GM19025 (cell line): ENCODE measurements around the gene SERTAD3.
"Not testable (repeated sequence)": the region's sequence is repeated elsewhere in the genome, so short reads cannot be mapped to it uniquely, and the experiment has no call there.

ENCODE experiments used
- ATAC-seq: cut with Tn5 transposase; IDR thresholded peaks from one replicate; pipeline ENCODE4 v1.9.1; 2021; ENCODE audit warnings: mild to moderate bottlenecking, low read depth, moderate library complexity; ENCODE audit not compliant: unreplicated experiment

The SERTAD3 gene

DNA sequence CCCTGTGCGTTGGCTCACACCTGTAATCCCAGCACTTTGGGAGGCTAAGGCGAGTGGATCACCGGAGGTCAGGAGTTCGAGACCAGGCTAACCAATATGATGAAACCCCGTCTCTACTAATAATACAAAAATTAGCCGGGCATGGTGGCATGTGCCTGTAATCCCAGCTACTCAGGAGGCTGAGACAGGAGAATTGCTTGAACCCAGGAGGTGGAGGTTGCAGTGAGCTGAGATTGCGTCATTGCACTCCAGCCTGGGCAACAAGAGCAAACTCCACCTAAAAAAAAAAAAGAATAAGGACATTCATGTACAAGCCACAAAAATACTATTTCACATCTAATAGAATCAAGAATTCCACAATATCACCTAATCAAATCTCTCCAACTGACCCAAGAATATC is 15.9 kb downstream of the SERTAD3 start:
- not testable (repeated sequence) for ATAC-seq

DNA sequence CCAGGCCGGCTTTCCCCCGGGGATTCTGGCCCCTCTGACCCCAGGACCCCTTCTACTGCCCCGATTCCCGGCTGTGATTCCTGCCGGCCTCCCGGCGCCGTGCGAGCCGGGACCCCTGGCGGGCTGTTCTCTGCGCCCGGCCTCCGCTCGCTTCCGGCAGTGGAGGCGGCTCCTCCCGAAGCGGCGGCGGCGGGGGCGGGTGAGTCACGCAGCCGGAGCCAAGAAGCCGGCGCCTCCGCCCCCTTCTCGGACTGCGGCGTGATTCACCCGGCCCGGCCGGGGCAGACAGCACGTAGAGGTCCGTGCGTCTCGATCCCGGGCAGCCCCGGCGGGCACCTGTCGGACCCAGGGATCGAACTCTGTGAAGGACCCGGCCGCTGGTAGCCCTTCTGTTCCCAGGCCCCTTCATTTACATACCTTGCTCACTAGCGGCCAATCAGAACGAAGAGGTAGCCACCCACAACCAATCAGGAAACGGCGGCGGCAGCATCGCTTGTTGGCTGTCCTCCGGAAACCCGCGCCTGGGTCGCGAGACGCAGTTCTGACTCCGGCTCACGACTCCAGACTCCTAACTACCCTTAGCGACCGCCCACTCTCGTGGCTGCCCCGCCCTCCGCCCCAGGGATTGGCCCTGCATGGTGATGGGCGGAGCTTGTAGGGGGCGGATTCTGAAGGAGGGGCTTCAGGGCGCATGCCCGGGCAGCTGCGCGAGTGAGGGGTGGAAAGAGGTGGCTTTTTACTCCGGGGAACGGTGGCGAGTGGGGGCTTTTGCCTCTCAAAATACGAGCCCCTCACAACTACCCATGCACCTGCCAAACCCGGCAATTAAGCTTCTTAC is 18.5 kb downstream of the SERTAD3 start, which contains the start of gene SERTAD1:
Gene SERTAD1, minus strand, starts transcription at position 543 of the 838 bp plus-strand sequence. CDS start 2,446 bp downstream, outside the sequence.
- peak; percentile 79 for ATAC-seq

DNA sequence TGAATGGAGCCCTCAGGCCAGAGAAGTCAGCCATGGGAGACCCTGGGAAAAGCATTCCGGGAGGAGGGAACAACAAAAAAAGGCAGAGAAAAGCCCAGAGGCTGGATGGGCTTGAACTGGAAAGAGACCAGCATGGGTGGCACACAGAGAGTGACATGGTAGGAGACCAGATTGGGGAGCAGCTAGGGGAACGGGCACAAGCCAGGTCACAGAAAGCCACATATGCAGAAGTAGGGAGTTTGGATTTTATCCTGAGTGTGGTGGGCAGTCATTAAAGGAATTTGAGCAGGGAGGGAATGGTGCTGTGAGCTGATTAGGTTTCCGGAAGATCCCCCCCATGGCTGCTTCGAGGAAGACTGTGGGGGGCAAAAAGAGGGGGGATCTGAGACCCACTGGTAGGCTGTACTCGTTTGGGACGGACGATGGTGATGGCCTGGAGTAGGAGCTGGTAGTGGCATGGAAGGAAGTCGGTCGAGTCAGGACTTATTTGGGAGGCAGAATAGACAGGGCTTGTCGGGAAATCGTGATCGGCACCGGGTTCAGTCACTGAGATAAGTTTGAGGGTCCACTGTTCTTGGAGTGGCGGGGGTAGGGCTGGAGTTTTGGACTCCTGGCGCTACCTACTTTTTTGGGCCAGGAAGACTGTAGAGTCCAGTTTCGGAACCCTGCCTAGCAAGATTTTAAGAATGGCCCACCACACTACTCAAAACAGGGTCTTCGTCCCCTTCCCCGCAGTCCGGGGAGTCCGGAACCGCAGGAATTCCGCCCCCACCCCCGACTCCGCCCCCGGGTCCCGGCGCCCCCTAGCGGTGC is 19.3 kb downstream of the SERTAD3 start:
- no peak for ATAC-seq

DNA sequence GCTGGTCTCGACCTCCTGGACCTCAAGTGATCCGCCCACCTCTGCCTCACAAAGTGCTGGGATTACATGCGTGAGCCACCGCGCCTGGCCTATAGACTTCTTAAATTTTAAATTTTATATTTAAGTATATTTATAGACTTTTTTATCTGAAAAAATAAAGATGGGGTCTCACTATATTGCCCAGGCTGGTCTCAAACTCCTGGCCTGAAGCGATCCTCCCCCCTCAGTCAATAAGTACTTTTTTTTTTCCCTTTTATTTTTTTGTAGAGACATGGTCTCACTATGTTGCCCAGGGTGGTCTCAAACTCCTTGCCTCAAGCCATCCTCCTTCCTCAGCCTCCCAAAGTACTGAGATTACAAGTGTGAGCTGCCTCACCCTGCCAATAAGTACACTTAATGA is 20.2 kb downstream of the SERTAD3 start:
- no peak for ATAC-seq

DNA sequence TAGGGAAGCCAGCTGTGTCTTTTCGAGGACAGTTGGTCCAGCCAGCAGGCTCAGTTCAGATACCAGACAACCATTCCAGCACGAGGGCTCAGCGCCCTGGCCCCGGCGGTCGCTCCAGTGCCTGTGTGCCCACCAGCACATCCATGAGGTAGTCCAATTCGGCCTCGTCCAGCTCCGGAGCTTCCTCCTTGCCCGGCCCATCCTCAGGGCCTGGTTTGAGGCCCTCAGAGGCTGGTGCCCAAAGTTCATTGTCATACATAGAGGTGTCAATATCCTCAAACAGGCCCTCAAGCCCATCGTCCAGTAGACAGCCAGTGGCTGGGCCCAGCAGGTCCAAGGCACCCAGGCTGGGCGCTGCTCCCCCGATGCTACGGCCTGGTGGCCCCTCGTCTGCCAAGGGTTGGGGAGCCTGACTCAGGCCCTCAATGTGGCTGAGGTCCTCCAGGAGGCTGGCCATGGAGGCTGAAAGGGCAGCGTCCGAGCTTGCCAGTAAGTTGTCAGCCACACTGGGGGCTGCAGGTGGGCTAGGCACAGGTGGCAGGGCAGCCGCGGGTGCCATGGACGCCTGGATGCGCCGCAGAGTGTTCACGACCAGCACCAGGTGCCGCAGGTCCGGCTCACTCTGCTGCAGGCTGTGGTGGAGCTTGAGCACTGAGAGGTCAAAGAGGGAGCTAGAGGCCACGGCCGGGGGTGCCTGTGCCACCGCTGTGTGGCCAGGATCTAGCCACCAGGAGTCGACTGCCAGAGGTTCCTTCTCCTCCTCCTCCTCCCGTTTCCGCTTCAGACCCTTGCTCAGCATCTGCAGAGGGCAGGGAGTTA is 21.2 kb downstream of the SERTAD3 start:
- ATAC-seq: no peak

DNA sequence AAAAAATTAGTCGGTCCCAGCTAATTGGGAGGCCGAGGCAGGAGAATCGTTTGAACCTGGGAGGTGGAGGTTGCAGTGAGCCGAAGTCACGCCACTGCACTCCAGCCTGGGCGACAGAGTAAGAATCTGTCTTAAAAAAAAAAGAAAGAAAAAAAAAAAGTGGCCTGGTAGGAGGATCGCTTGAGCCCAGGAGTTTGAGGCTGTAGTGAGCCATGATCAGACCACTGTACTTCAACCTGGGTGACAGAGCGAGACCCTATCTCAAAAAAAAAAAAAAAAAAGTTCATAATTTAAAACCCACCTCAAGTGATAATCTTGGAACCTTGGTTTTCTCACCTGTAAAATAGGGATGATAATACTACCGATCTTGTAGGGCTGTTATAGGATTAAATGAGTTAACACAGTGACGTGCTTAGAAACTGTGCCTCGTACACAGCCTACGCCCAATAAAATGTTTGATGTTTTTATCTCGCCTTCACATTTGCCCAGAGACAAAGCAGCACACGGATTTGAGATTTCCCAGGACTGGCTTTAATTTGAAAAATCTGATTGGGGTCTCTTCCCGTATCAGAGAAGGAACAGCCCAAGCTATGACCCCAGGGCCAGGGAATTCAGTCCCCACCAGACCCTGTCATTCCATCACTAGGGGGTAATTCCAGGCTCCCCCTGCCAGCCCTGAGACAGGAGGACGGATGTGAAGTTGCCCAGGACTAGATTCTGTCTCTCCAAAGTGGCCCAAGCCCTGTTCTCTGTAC is 22.0 kb downstream of the SERTAD3 start:
- no peak for ATAC-seq

DNA sequence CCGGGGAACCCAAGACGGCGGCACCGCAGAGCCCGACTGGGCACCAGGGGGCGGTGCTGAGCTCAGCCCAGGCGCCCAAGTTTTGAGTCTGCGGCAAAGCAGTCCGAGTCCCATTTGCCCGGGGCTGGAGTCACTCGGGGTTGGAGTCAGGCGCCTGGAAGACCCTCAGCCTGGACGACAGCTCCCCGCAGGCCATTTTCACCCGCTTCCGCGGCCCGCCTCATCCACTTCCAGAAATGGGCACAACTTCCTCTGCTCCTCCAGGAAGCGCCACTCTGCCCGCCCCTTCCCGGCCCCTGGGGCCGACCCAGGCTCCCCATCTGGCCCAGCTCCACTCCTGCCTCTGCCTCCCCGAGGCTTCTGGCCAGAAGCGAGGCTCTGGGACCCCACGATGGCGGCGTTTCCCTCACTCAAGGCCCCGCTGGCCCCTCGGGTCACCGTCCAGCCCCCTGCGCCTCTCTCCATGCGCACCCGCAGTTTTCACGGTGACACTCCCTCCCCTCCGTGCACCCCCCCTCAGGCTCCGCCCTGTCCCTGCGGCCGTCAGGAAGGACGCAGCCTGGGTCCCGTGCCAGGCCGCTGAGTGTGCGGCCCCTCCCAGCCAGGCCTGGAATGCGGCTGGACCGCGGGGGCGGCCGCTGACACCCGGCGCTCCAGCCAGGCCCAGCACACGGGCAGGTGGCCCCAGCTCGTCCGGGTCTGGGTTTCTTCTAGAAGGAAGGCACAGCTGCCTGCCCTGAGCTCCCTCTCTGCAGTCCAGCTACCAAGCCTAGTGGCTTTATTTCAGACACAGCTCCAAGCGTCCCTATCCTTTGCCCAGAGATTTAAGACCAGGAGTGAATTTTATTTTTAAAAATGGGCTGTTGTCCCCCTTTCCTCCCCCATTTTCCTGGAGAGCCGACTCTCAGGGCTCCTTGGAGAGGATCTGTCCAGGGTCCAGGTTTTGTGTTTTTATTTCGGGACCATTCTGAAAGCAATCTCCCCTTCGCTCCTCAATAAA is 23.1 kb downstream of the SERTAD3 start:
- ATAC-seq: peak; percentile 37

DNA sequence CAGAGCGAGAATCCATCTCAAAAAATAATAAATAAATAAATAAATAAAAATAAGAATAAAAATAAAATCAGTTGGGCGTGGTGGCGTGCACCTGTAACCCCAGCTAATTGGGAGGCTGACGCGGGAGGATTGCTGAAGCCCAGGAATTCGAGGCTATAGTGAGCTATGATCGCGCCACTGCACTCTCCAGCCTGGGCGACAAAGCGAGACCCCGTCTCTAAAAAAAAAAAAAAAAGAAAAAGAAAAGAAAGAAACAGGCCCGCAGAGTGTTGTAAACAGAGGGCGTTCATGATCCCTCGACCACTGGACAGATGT is 23.7 kb downstream of the SERTAD3 start:
- no peak for ATAC-seq

DNA sequence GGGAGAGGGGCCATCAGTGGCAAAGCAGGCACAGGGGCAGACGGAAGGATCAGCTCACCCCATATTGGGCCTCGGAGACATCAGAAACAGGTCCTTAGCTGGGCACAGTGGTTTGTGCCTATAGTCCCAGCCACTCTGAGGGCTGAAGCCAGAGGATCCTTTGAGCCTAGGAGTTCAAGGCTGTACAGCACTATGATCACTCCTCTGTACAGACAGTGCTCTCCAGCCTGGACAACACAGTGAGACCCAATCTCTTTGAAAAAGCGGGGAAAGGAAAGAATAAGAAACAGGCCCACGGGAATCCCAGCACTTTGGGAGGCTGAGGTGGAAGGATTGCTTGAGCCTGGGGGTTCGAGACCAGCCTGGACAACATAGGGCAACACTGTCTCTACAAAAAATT is 24.4 kb downstream of the SERTAD3 start:
- no peak for ATAC-seq

DNA sequence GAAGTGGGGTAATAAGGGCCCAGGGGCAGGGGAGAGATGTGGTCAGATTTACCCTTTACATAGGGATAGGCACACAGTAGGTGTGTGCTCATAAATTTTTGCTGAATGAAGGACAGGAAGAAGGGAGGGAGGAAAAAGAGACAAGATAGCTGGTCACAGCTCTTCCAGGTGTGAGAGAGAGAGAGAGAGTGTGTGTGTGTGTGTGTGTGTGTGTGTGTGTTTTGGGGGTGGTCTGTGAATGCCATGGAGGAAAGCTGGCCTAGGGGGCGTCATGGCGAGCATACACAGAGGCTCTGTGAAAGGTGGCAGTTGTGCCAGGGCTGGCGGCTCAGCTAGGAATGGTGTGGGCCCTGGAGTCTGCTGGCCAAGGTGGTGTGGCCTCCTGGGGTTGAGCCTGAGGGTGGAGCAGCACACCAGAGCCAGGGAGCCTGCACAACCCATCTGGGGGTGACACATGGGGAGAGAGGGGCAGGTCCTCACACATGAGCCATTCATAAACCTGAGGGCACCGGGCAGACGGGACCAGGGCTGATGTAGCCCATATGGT is 25.0 kb downstream of the SERTAD3 start:
- no peak for ATAC-seq

DNA sequence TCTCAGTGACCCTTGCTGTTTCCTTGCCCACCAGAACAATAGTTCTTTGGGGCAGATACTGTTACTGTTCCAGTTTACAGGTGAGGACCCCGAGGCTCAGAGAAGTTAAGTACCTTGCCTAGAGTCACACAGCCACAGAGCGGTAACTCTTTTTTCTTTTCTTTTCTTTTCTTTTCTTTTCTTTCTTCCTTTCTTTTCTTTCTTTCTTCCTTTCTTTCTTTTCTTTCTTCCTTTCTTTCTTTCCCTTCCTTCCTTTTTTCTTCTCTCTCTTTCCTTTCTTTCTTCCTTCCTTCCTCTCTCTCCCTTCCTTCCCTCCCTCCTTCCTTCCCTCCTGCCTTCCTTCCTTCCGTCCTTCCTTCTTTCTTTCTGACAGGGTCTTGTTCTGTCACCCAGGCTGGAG is 26.1 kb downstream of the SERTAD3 start:
- no peak for ATAC-seq

DNA sequence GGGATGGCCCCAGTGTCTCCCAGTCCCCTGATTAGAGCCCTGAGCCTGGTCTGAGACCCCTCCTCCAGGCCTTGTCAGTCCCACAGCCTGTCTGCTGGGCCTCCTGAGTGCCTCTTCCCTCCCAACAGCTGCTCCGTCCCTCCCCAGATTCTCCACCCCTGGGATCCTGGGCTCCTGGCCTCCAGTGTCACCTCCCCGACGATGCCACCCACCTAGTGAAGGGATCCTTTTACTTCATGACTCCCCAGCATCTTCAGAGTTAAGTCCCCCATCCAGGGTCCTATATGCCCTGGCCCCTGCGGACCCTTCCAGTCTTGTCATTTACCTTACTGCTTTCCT is 26.5 kb downstream of the SERTAD3 start:
- ATAC-seq: no peak

DNA sequence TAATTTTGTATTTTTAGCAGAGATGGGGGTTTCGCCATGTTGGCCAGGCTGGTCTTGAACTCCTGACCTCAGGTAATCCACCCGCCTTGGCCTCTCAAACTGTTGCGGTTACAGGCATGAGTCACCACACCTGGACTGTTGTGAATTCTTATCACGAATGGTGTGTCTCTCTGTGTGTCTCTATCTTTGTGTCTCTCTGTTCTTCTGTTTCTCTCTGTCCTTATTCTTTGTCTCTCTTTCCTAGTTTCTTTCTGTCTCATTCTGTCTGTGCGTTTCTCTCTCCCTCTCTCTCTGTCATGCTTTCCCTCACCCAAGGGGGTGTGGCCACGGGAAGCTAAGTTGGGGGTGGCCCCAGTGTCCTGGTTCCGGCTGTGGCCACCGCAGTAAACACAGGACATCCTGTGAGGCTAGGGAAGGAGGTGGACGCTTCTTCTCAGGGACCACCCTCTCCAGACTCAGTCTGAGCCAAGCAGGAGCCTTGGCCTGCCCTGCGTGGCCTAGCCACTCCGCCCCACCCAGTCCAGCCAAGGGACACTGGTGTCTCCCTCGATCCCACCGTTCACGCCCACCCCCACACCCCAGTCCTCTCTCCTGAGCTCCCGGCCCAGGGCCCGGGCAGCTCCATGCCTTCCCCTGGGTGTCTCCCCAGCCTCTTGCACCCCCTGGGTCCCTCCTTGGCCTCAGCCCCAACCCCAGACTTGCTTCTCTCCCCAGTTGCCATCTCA is 27.1 kb downstream of the SERTAD3 start:
- no peak for ATAC-seq

DNA sequence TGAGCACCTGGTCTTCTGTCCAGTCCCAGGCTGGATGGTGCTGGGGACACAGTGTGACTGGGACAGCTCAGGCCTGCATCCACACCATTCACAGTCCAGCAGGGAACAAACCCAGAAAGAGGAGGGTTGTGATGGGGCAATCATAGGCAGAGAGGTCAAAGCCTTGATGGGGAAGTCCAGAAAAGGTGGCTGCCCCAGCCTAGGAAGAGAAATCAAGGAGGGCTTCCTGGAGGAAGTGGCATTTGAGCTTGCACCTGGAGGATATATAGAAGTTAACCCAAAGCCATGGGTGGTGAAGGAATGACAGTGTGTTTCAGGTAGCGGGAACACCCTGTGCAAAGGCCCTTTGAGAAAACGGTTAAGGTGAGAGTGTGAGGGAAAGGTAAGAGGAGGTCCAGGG is 28.4 kb downstream of the SERTAD3 start:
- no peak for ATAC-seq

DNA sequence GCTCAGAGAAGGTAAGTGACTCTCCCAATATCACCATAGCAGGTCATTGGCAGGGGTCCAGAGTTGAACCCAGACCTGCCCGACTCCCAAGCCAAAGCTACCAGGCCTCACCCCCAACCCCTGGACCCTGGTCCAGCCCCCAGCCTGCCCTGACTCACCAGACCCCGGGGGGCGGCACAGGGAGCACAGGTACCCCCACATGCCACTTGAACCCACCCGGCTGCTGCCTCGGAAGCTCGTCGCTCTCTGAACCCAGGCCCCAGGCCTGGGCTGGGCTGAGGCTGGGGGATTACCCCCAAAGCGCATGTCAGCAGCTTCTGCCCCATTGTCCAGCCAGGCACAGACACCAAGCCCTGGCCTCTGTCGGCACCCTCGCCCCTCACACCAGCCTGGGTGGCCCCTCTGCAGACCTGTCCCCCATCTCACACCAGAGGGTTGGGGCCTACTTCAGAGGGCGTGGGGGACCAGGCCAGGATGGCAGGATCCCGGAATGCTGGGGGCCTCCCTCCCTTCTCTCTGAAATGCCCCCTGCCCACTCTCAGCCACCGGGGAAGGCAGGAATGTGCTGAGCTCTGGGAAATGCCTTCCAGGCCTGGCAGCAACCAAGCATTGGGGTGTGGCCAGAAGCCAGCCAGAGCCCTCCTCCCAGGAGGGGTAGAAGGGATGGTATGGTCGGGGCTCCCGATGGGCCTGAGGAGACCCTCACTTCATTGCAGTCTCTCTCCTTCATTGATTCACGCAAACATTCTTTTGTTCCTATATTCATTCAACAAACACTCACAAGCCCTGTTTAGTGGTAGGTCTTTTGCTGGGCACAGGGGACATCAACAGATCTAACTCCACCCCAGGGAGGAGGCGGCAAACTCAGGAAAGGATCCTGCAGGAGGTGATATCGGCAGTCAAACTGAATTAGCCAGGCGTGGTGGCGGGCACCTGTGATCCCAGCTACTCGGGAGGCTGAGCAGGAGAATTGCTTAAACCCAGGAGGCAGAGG is 29.3 kb downstream of the SERTAD3 start:
- no peak for ATAC-seq

DNA sequence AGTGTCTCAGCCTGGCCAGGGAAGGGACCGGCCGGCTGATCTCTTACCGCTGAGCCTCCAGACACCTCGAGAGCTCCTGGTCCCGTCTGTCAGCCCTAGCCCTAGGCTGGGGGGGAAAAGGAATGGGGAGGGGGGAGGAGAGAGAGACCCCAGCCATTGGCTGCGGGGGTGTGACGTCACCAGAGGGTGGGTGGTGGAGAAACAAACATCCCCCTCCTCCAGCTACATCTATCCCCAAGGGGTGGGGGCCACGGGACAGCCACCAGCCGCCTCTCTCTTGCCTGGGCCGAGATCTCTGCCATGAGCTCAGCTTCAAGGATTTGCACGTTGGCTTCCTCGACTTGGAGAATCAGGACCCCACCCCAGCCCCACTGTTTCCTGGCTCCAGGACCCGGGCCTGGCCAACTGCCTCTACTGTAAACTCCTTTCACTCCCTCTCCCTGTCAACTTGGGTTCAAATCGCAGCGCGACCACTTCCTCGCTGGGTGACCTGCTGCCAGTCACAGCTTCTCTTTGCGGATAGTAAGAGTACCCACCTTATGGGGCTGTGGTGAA is 30.8 kb downstream of the SERTAD3 start, which contains the start of gene PRX:
Gene PRX, minus strand, starts transcription at position 88 of the 555 bp plus-strand sequence. CDS start 5,446 bp downstream, outside the sequence.
- no peak for ATAC-seq

DNA sequence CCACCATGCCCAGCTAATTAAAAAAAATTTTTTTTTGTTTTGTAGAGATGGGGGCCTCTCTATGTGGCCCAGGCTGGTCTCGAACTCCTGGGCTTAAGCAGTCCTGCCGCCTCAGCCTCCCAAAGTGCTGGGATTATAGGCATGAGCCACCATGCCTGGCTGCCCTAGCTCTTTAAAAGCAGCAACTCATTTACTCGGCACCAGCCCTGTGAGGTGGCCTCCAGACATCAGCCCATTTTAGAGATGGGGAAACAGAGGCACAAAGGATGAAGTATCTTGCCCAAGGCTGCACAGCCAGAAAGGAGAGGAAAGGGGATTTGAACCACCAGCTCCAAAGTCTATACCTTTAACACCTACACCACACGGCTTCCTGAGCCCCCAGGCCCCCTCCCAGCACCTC is 31.3 kb downstream of the SERTAD3 start:
- no peak for ATAC-seq
